H1 (cell line): ENCODE data around the gene RUSC2. TPM values are rescaled to one million over a fixed set of nuclear protein-coding genes. Genes with fewer than 3 reads are reported as not detected.

Experiments
- CTCF ChIA-PET: fragments of 300-600 bp; sonication (Branson Sonifier 250); formaldehyde crosslinking; loops from one replicate; lab custom pipeline; 2021; ENCODE audit not compliant: partially characterized antibody; lab: Charles Lee
- POLR2A ChIA-PET: fragments of 300-600 bp; sonication (Branson Sonifier 250); formaldehyde crosslinking; loops from one replicate; lab custom pipeline; 2021; ENCODE audit warnings: inconsistent platforms; ENCODE audit not compliant: partially characterized antibody; lab: Charles Lee
- DNase-seq, 2 experiments: peaks; one replicate each; pipeline versions ENCODE4 v3.0.0 to v3.0.0-alpha.2; 2010 to 2022; ENCODE audit warnings: low spot score in 2 of 2, low read depth in 1 of 2, mixed read lengths in 1 of 2
- FAIRE-seq: peaks from 2 replicates; lab custom pipeline; 2011; peaks lifted over from hg19 to GRCh38; lab: Jason Lieb, UNC
- H2AFZ ChIP-seq: 2 replicates; pipeline ENCODE4 v1.8.1; 2012; ENCODE audit warnings: low read length, inconsistent platforms
- H2AK5ac ChIP-seq: 2 replicates; pipeline ENCODE4 v1.6.1; 2013; ENCODE audit warnings: low read depth, low read length
- H2BK120ac ChIP-seq: replicated peaks from 2 replicates; pipeline ENCODE3; 2013; ENCODE audit warnings: low read depth, low read length, inconsistent platforms
- H2BK12ac ChIP-seq: 2 replicates; pipeline ENCODE4 v1.6.1; 2013; ENCODE audit warnings: low read depth, low read length
- H2BK15ac ChIP-seq: 2 replicates; pipeline ENCODE4 v1.6.1; 2013; ENCODE audit warnings: low read length
- H2BK20ac ChIP-seq: 2 replicates; pipeline ENCODE4 v1.6.1; 2013; ENCODE audit warnings: low read length
- H2BK5ac ChIP-seq: 2 replicates; pipeline ENCODE4 v1.6.1; 2013; ENCODE audit warnings: low read depth, low read length
- H3K14ac ChIP-seq: 2 replicates; pipeline ENCODE4 v1.6.1; 2013; ENCODE audit warnings: inconsistent platforms; ENCODE audit not compliant: insufficient read length
- H3K18ac ChIP-seq: 2 replicates; pipeline ENCODE4 v1.6.1; 2013; ENCODE audit warnings: low read length; ENCODE audit errors: extremely low read depth
- H3K23ac ChIP-seq: 2 replicates; pipeline ENCODE4 v1.6.1; 2013; ENCODE audit warnings: inconsistent platforms; ENCODE audit not compliant: insufficient read length
- H3K23me2 ChIP-seq: 2 replicates; pipeline ENCODE4 v1.6.1; 2013; ENCODE audit warnings: low read depth, low read length
- H3K27ac ChIP-seq: 2 replicates; pipeline ENCODE4 v1.6.1; 2011; ENCODE audit warnings: low read depth, low read length, inconsistent platforms
- H3K27me3 ChIP-seq, 4 experiments: replicated peaks in 1 of 4; 1 replicate in 1 of 4; 2 replicates in 3 of 4; pipeline versions ENCODE4 v1.6.1 to v1.8.1; 2011 to 2013; ENCODE audit warnings: low read length in 3 of 4, mild to moderate bottlenecking in 3 of 4, inconsistent platforms in 2 of 4, mixed read lengths in 2 of 4, moderate library complexity in 1 of 4; ENCODE audit not compliant: control insufficient read depth in 3 of 4, insufficient read depth in 3 of 4; ENCODE audit errors: extremely low read depth in 1 of 4
- H3K36me3 ChIP-seq, 4 experiments: 2 replicates each; pipeline versions ENCODE4 v1.6.1 to v1.8.1; 2011 to 2013; ENCODE audit warnings: mild to moderate bottlenecking in 4 of 4, low read length in 3 of 4, moderate library complexity in 2 of 4, control low read depth in 1 of 4, inconsistent platforms in 1 of 4; ENCODE audit not compliant: insufficient read depth in 4 of 4, control insufficient read depth in 2 of 4
- H3K4ac ChIP-seq: replicated peaks from 2 replicates; pipeline ENCODE3; 2013; ENCODE audit warnings: low read length, low read depth, mixed read lengths, inconsistent platforms; ENCODE audit not compliant: insufficient read length
- H3K4me1 ChIP-seq, 4 experiments: replicated peaks in 1 of 4; 1 replicate in 1 of 4; 2 replicates in 3 of 4; pipeline versions ENCODE4 v1.6.1 to v1.8.1; 2011 to 2013; ENCODE audit warnings: low read length in 3 of 4, inconsistent platforms in 2 of 4, mixed read lengths in 1 of 4; ENCODE audit not compliant: insufficient read depth in 4 of 4, control insufficient read depth in 3 of 4
- H3K4me2 ChIP-seq, 2 experiments: 2 replicates each; pipeline versions ENCODE4 v1.6.1 to v1.8.1; 2011 to 2013; ENCODE audit warnings: low read depth in 2 of 2, low read length in 2 of 2, control low read depth in 1 of 2, inconsistent platforms in 1 of 2, mild to moderate bottlenecking in 1 of 2; ENCODE audit not compliant: insufficient read depth in 1 of 2
- H3K4me3 ChIP-seq, 4 experiments: fragments of 200-600, 300-600 bp in 1 of 4; sonication (generic), shearing (Covaris generic), sonication (Bioruptor Twin) in 1 of 4; 2 replicates each; pipeline versions ENCODE4 v1.5.1 to v1.8.1; 2011 to 2016; ENCODE audit warnings: low read length in 4 of 4, low read depth in 3 of 4, control low read depth in 2 of 4, inconsistent platforms in 2 of 4, mild to moderate bottlenecking in 2 of 4, mixed read lengths in 1 of 4, moderate library complexity in 1 of 4; ENCODE audit not compliant: insufficient read depth in 2 of 4; ENCODE audit errors: extremely low read depth in 1 of 4
- H3K56ac ChIP-seq: replicated peaks from 2 replicates; pipeline ENCODE3; 2013; ENCODE audit warnings: low read depth, mild to moderate bottlenecking, mixed read lengths, low read length, inconsistent platforms; ENCODE audit not compliant: insufficient read length
- H3K79me1 ChIP-seq: 2 replicates; pipeline ENCODE4 v1.6.1; 2013; ENCODE audit warnings: low read depth, low read length, control low read depth
- H3K79me2 ChIP-seq, 2 experiments: 2 replicates each; pipeline versions ENCODE4 v1.6.1 to v1.8.1; 2012 to 2013; ENCODE audit warnings: low read length in 2 of 2, mild to moderate bottlenecking in 2 of 2, inconsistent platforms in 1 of 2; ENCODE audit not compliant: insufficient read depth in 2 of 2, control insufficient read depth in 1 of 2
- H3K9ac ChIP-seq, 4 experiments: replicated peaks in 1 of 4; 1 replicate in 1 of 4; 2 replicates in 3 of 4; pipeline versions ENCODE4 v1.6.1 to v1.8.1; 2011 to 2013; ENCODE audit warnings: low read depth in 3 of 4, low read length in 3 of 4, control low read depth in 2 of 4, mild to moderate bottlenecking in 2 of 4, moderate library complexity in 2 of 4, inconsistent platforms in 1 of 4; ENCODE audit errors: extremely low read depth in 1 of 4
- H3K9me3 ChIP-seq, 2 experiments: 2 replicates each; pipeline versions ENCODE4 v1.6.1 to v1.8.1; 2012 to 2013; ENCODE audit warnings: mild to moderate bottlenecking in 2 of 2, moderate library complexity in 2 of 2, control low read depth in 1 of 2, inconsistent platforms in 1 of 2, low read depth in 1 of 2, low read length in 1 of 2, mixed read lengths in 1 of 2; ENCODE audit not compliant: insufficient read depth in 2 of 2
- H4K20me1 ChIP-seq, 2 experiments: replicated peaks in 1 of 2; 2 replicates each; pipeline versions ENCODE3 to v1.8.1; 2011 to 2013; ENCODE audit warnings: inconsistent platforms in 2 of 2, low read length in 2 of 2, mild to moderate bottlenecking in 1 of 2; ENCODE audit not compliant: insufficient read depth in 2 of 2, control insufficient read depth in 1 of 2
- H4K5ac ChIP-seq: 2 replicates; pipeline ENCODE4 v1.6.1; 2013; ENCODE audit warnings: low read length, low read depth, mixed read lengths, inconsistent platforms; ENCODE audit not compliant: insufficient read length
- H4K8ac ChIP-seq: 2 replicates; pipeline ENCODE4 v1.8.0; 2013; ENCODE audit warnings: mild to moderate bottlenecking, moderate library complexity, low read length, inconsistent platforms; ENCODE audit not compliant: insufficient read depth; ENCODE audit errors: extremely low read depth
- H4K91ac ChIP-seq: replicated peaks from 2 replicates; pipeline ENCODE3; 2013; ENCODE audit warnings: low read length, mixed read lengths, inconsistent platforms; ENCODE audit not compliant: insufficient read length
- GTF2F1 ChIP-seq: IDR thresholded peaks from 2 replicates; pipeline ENCODE4 v1.6.1; 2012; ENCODE audit warnings: low read depth, low read length, improper control_type of control experiment, borderline replicate concordance
- HDAC2 ChIP-seq, 2 experiments: fragments of 300-600 bp in 1 of 2; sonication (generic) in 1 of 2; IDR thresholded peaks; 2 replicates each; pipeline ENCODE4 v1.6.1; 2011 to 2012; ENCODE audit warnings: low read depth in 2 of 2, low read length in 2 of 2, mild to moderate bottlenecking in 2 of 2, moderate library complexity in 2 of 2, borderline replicate concordance in 1 of 2, inconsistent platforms in 1 of 2
- TAF7 ChIP-seq: optimal IDR thresholded peaks from 2 replicates; pipeline ENCODE3; 2011; ENCODE audit warnings: low read depth, mild to moderate bottlenecking, inconsistent platforms, low read length, moderate library complexity, borderline replicate concordance
- TBP ChIP-seq: IDR thresholded peaks from 2 replicates; pipeline ENCODE4 v1.6.1; 2011; ENCODE audit warnings: low read depth, low read length, improper control_type of control experiment
- WGBS, 2 experiments: shearing (Covaris generic) in 1 of 2; methylation state at CpG; one replicate each; pipeline versions ENCODE4 v1.1.6 to v1.1.7; 2013 to 2015; ENCODE audit warnings: low lambda C conversion rate in 2 of 2, mixed read lengths in 2 of 2, inconsistent platforms in 1 of 2, low coverage in 1 of 2, missing lambda C conversion rate in 1 of 2; ENCODE audit not compliant: insufficient replicate concordance in 2 of 2, insufficient coverage in 1 of 2, insufficient read length in 1 of 2; ENCODE audit errors: extremely low coverage in 1 of 2, missing lambda C conversion rate in 1 of 2; 5-methylcytosine and 5-hydroxymethylcytosine counted together
- polyA plus RNA-seq, 7 experiments: library from polyadenylated mRNA; depleted of rRNA in 3 of 7; stranded (reverse) in 5 of 7; unstranded in 2 of 7; fragments of >200 nt in 5 of 7; fragments of 200-250 nt in 2 of 7; gene quantifications; 1 replicate in 5 of 7; 2 replicates in 1 of 7; 4 replicates in 1 of 7; pipeline versions ENCODE4 v1.2.1 to v1.2.3, GENCODE V29; 2011 to 2013; ENCODE audit warnings: missing spikeins in 2 of 7, mixed read lengths in 2 of 7
- total RNA-seq: library from RNA; stranded (reverse); fragmentation: NEBNext Ultra II Directional; extraction: Animal tissue kit (Norgen Biotek cat#: 25700); gene quantifications from 2 replicates; pipeline ENCODE4 v1.2.1, GENCODE V29; 2021

Gene RUSC2
- total and polyA plus RNA-seq, 2 of the 8 experiments (the other 6 are each of a cell fraction or from before 2014, with no cell fraction given) = 4.2 to 7.9 TPM

DNA sequence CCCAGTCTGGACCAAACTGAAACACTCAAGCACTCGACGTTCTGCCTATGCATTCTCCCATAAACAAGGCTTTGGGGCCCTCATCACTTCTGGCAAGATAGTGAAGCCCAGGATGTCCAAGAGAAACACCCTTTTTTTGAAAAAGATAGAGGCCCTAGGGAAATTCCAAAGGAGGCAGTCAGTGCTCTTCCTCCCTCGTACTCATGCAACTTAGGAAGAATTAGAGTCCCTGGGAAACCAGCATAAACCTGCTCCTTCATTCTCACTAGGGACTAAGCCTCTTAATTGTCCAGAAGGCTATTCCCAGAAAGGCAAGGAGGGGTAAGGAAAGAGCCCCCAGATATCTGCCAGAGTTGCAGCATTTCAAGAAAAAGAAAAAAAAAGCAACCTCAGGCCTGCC is 7.8 kb upstream of the RUSC2 start:
- Histone ChIP-seq H3K79me2 (no peaks in the 10 kb centered on the region), H3K14ac (no peak overlapping the region), H3K56ac (no peak overlapping the region), H4K91ac (no peak overlapping the region), H4K20me1 (peaks cover 0 to 1% of the 10 kb centered on the region in 2 experiments), H3K9ac (no peak overlapping the region), H3K4me2 (no peak overlapping the region), H4K5ac (no peak overlapping the region), H2BK5ac (no peak overlapping the region), H3K23me2 (no peaks in the 10 kb centered on the region), H3K27me3 (no peaks in the 10 kb centered on the region), H2AK5ac (no peak overlapping the region), H4K8ac (no peak overlapping the region), H2BK15ac (no peak overlapping the region), H3K4me1 (0 out of 7 replicates have a peak, but pooled peaks cover 0 to 2% (median 0%) of the 10 kb centered on the region in 4 experiments), H3K4me3 (no peak overlapping the region), H3K9me3 (no peaks in the 10 kb centered on the region), H2AFZ (0 out of 2 replicates have a peak overlapping the region, but pooled peaks have one; percentile 69), H3K27ac (no peak overlapping the region), H2BK20ac (no peak overlapping the region), H2BK12ac (no peak overlapping the region), H2BK120ac (no peak overlapping the region), H3K36me3 (no peaks in the 10 kb centered on the region), H3K79me1 (no peaks in the 10 kb centered on the region), H3K18ac (no peak overlapping the region), H3K4ac (no peak overlapping the region), H3K23ac (no peak overlapping the region)
- TF ChIP-seq TBP (no peak), GTF2F1 (no peak), HDAC2 (IDR thresholded peaks at IDR 0.05; ENCODE audit: borderline replicate concordance in 1 of 2, low read depth in 2 of 2, low read length in 2 of 2) (no peak), TAF7 (no peak)
- POLR2A ChIA-PET = no interaction called here
- no peak for DNase-seq
- no peak for FAIRE-seq
- WGBS, 2 experiments = 78% methylated on average over 3 of the region's 3 CpGs; no CpG with 5 or more reads in 1 of the 2 experiments
- CTCF ChIA-PET = no interaction called here
